Osteoblast (primary cell): ENCODE measurements around the gene SH3GL2. TPM values are rescaled to one million over a fixed set of nuclear protein-coding genes. Genes with fewer than 3 reads are reported as not detected.

Experiments
- DNase-seq: peaks from one replicate; pipeline ENCODE4 v3.0.0; 2011; ENCODE audit warnings: low spot score, mixed read lengths; ENCODE audit not compliant: insufficient read length; ENCODE audit errors: missing footprints
- H2AFZ ChIP-seq: 2 replicates; pipeline ENCODE4 v1.6.0; 2011; ENCODE audit warnings: mild to moderate bottlenecking, low read length
- H3K27ac ChIP-seq: 2 replicates; pipeline ENCODE4 v1.5.1; 2011; ENCODE audit warnings: mild to moderate bottlenecking, low read depth, low read length, moderate library complexity
- H3K27me3 ChIP-seq: 2 replicates; pipeline ENCODE4 v1.6.0; 2012; ENCODE audit warnings: mild to moderate bottlenecking, control low read depth, inconsistent platforms, low read length, moderate library complexity; ENCODE audit not compliant: insufficient read depth
- H3K36me3 ChIP-seq: 2 replicates; pipeline ENCODE4 v1.5.1; 2011; ENCODE audit warnings: mild to moderate bottlenecking, low read length, control low read depth, moderate library complexity; ENCODE audit not compliant: insufficient read depth
- H3K4me1 ChIP-seq: 2 replicates; pipeline ENCODE4 v1.5.1; 2011; ENCODE audit warnings: mild to moderate bottlenecking, low read length, control low read depth, moderate library complexity; ENCODE audit not compliant: insufficient read depth
- H3K4me2 ChIP-seq: 2 replicates; pipeline ENCODE4 v1.6.0; 2011; ENCODE audit warnings: mild to moderate bottlenecking, low read length; ENCODE audit not compliant: insufficient read depth
- H3K4me3 ChIP-seq: fragments of 200-600 bp; sonication (generic); 3 replicates; pipeline ENCODE4 v1.5.1; 2012; ENCODE audit warnings: mild to moderate bottlenecking, low read length, inconsistent platforms; ENCODE audit not compliant: insufficient read depth
- H3K79me2 ChIP-seq: 2 replicates; pipeline ENCODE4 v1.6.0; 2012; ENCODE audit warnings: mild to moderate bottlenecking, low read length, control low read depth, inconsistent platforms; ENCODE audit not compliant: insufficient read depth
- H3K9me3 ChIP-seq: 2 replicates; pipeline ENCODE4 v1.5.1; 2011; ENCODE audit warnings: low read depth, low read length, control low read depth
- H4K20me1 ChIP-seq: 2 replicates; pipeline ENCODE4 v1.6.0; 2012; ENCODE audit warnings: mild to moderate bottlenecking, low read length, control low read depth; ENCODE audit not compliant: insufficient read depth
- CTCF ChIP-seq: IDR thresholded peaks from 2 replicates; pipeline ENCODE4 v1.5.1; 2011; ENCODE audit warnings: mild to moderate bottlenecking, low read depth, low read length, moderate library complexity; ENCODE audit errors: extremely low read depth
- total RNA-seq: library from RNA; depleted of rRNA; stranded (reverse); fragments of >200 nt; gene quantifications from 2 replicates; pipeline ENCODE4 v1.2.3, GENCODE V29; 2012

Gene SH3GL2
- total RNA-seq, 1 donor: under 0.01 TPM

DNA sequence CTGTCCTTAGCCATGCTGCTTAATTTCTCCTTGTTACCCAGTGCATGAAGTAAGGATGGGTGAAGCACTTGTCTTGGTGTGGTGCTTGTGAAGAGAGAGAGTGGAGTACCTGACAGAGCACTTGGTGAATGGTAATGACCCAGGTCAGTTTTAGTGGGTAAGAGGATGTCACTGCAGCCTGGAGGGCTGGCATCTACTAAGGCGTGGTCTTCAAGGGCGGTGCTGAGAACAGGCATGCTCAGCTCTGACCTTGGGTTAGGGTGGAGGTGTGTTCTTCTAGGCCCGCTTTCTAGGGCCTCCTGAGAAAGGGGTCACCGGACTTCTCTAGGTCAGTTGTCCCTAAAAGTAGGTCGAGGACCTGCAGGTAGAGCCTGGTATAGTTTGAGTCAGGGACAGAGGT, 25.7 kb downstream of the SH3GL2 start:
- H4K20me1 ChIP-seq: no peaks in the 10 kb centered on the region
- no peak overlapping the region for H3K4me2 ChIP-seq
- TF ChIP-seq CTCF: no peak
- no peak overlapping the region for H3K27ac ChIP-seq
- no peaks in the 10 kb centered on the region for H3K36me3 ChIP-seq
- peaks cover 3% of the 10 kb centered on the region for H3K27me3 ChIP-seq
- H3K4me3 ChIP-seq: no peak overlapping the region
- no peak overlapping the region for H2AFZ ChIP-seq
- H3K9me3 ChIP-seq: no peaks in the 10 kb centered on the region
- no peak for DNase-seq
- H3K79me2 ChIP-seq: no peaks in the 10 kb centered on the region
- peaks cover 2% of the 10 kb centered on the region for H3K4me1 ChIP-seq

GRCh38 chr9:17609312-17610005, 30.6 kb downstream of the SH3GL2 start:
- H3K27ac ChIP-seq: no peak overlapping the region
- H3K4me2 ChIP-seq: no peak overlapping the region
- TF ChIP-seq CTCF: no peak
- peaks cover 2% of the 10 kb centered on the region for H3K4me1 ChIP-seq
- no peaks in the 10 kb centered on the region for H3K79me2 ChIP-seq
- no peak overlapping the region for H2AFZ ChIP-seq
- no peaks in the 10 kb centered on the region for H4K20me1 ChIP-seq
- no peaks in the 10 kb centered on the region for H3K36me3 ChIP-seq
- H3K9me3 ChIP-seq: no peaks in the 10 kb centered on the region
- no peak for DNase-seq
- H3K4me3 ChIP-seq: no peak overlapping the region
- peaks cover 8% of the 10 kb centered on the region for H3K27me3 ChIP-seq

DNA sequence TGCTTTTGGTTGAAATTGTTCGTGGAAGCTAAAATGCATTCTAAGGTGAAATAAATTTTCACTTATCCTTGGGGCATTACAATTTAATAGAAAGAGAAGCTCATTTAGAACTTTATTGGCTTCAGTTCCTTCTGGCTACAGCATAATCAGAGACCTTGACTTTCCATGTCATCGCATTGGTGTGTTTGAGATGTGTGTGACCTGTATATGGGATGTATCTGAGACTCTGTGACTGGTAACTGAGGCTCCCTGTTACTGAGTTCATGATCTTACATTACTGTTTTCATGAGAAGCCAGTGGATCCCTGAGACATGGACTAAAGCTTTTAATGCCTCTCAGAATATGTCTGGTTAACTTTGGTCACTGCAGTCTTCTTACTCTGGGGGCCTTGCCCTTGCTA, 32.5 kb downstream of the SH3GL2 start:
- no peaks in the 10 kb centered on the region for H3K36me3 ChIP-seq
- H2AFZ ChIP-seq: no peak overlapping the region
- H3K27me3 ChIP-seq: peaks cover 8% of the 10 kb centered on the region
- no peaks in the 10 kb centered on the region for H3K9me3 ChIP-seq
- DNase-seq: no peak
- H4K20me1 ChIP-seq: no peaks in the 10 kb centered on the region
- peaks cover 2% of the 10 kb centered on the region for H3K4me1 ChIP-seq
- H3K4me3 ChIP-seq: no peak overlapping the region
- H3K79me2 ChIP-seq: no peaks in the 10 kb centered on the region
- no peak overlapping the region for H3K4me2 ChIP-seq
- H3K27ac ChIP-seq: no peak overlapping the region
- no peak for TF ChIP-seq CTCF

DNA sequence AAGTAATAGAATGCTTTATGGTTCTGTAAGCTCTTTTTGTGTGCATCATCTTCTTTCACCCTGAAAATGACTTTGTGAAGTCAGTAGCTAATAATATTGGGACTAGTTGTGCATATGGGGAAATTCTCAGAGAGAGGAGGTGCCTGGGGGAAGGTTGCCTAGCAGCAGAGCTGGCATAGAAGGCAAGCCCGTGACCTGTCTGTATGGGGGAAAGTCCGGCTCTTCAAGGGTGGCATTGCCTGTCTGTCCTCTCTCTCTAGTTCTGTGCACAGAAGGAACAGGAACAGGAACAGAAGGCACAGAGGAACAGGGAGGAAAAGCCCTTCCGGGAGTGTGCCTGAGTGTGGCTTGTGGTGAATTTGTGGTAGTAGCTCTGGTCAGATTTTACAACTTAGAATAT, 33.1 kb downstream of the SH3GL2 start:
- H3K4me2 ChIP-seq: no peak overlapping the region
- no peaks in the 10 kb centered on the region for H3K36me3 ChIP-seq

More for the DNA sequence above, 33.1 kb downstream of the SH3GL2 start:
- no peak for DNase-seq
- H3K9me3 ChIP-seq: no peaks in the 10 kb centered on the region
- H3K27me3 ChIP-seq: peaks cover 8% of the 10 kb centered on the region
- TF ChIP-seq CTCF: no peak
- no peaks in the 10 kb centered on the region for H3K79me2 ChIP-seq
- peaks cover 2% of the 10 kb centered on the region for H3K4me1 ChIP-seq
- H3K27ac ChIP-seq: no peak overlapping the region
- no peaks in the 10 kb centered on the region for H4K20me1 ChIP-seq
- no peak overlapping the region for H2AFZ ChIP-seq
- no peak overlapping the region for H3K4me3 ChIP-seq
